WTC11 (cell line): ENCODE results near the gene MKI67. TPM values are rescaled to one million over a fixed set of nuclear protein-coding genes. Genes with fewer than 3 reads are reported as not detected.

Source experiments
- ATAC-seq: fragments of 200-7000 bp; cut with Tn5 transposase; 2 replicates; pipeline ENCODE4 v1.10.0; 2021; ENCODE audit warnings: mild to moderate bottlenecking, moderate library complexity
- CTCF ChIA-PET: fragments of 300-600 bp; sonication (Branson Sonifier 250); formaldehyde crosslinking; loops from one replicate; lab custom pipeline; 2021; ENCODE audit warnings: antibody characterized with exemption; lab: Charles Lee
- POLR2A ChIA-PET: fragments of 350-600 bp; sonication (Branson Sonifier 250); formaldehyde crosslinking; loops from one replicate; lab custom pipeline; 2021; ENCODE audit warnings: antibody characterized with exemption; lab: Charles Lee
- DNase-seq: peaks from one replicate; pipeline ENCODE4 v3.0.0; 2021; ENCODE audit warnings: low spot score
- H3K27ac Mint-ChIP-seq: 2 replicates; pipeline ENCODE4 v1.8.0; 2021; ENCODE audit warnings: mixed read lengths
- H3K27me3 Mint-ChIP-seq: 2 replicates; pipeline ENCODE4 v1.8.0; 2021; ENCODE audit warnings: low read depth, mild to moderate bottlenecking, moderate library complexity, mixed read lengths
- H3K36me3 Mint-ChIP-seq: 2 replicates; pipeline ENCODE4 v1.8.0; 2021; ENCODE audit warnings: mixed read lengths
- H3K4me1 Mint-ChIP-seq: 2 replicates; pipeline ENCODE4 v1.8.0; 2022; ENCODE audit warnings: mixed read lengths
- H3K4me3 Mint-ChIP-seq: 2 replicates; pipeline ENCODE4 v1.8.0; 2021; ENCODE audit warnings: mild to moderate bottlenecking, moderate library complexity, mixed read lengths
- H3K9me3 Mint-ChIP-seq: 2 replicates; pipeline ENCODE4 v1.8.0; 2021; ENCODE audit warnings: mixed read lengths
- CREB1 ChIP-seq: sonication (generic); formaldehyde crosslinking; IDR thresholded peaks from 2 replicates; pipeline ENCODE4 v1.8.0; 2023; ENCODE audit warnings: mild to moderate bottlenecking, missing genetic modification reagents
- E2F5 ChIP-seq: sonication (generic); formaldehyde crosslinking; IDR thresholded peaks from 2 replicates; pipeline ENCODE4 v1.8.1; 2022; ENCODE audit warnings: mild to moderate bottlenecking, moderate library complexity, missing genetic modification reagents
- EMX1 ChIP-seq: fragments of 250-450 bp; sonication (Bioruptor Pico); IDR thresholded peaks from 2 replicates; pipeline ENCODE4 v1.8.0; 2021; ENCODE audit warnings: mild to moderate bottlenecking
- NR1H2 ChIP-seq: sonication (generic); formaldehyde crosslinking; IDR thresholded peaks from 2 replicates; pipeline ENCODE4 v1.9.0; 2021; ENCODE audit warnings: mild to moderate bottlenecking, moderate library complexity, missing genetic modification reagents
- PRDM15 ChIP-seq: sonication (generic); formaldehyde crosslinking; IDR thresholded peaks from 2 replicates; pipeline ENCODE4 v1.8.0; 2022; ENCODE audit warnings: missing genetic modification reagents
- PRRX2 ChIP-seq: fragments of 250-450 bp; sonication (Bioruptor Pico); IDR thresholded peaks from 2 replicates; pipeline ENCODE4 v1.8.0; 2021; ENCODE audit warnings: mild to moderate bottlenecking
- SP1 ChIP-seq: sonication (generic); formaldehyde crosslinking; conservative IDR thresholded peaks from 2 replicates; pipeline ENCODE4 v1.8.1; 2022; ENCODE audit warnings: missing genetic modification reagents
- STAT6 ChIP-seq: sonication (generic); formaldehyde crosslinking; conservative IDR thresholded peaks from 2 replicates; pipeline ENCODE4 v1.8.1; 2023; ENCODE audit warnings: mild to moderate bottlenecking, low read depth, missing genetic modification reagents, moderate library complexity
- TEAD1 ChIP-seq: sonication (generic); formaldehyde crosslinking; IDR thresholded peaks from 2 replicates; pipeline ENCODE4 v1.8.0; 2022; ENCODE audit warnings: mild to moderate bottlenecking, missing genetic modification reagents
- TEAD4 ChIP-seq: sonication (generic); formaldehyde crosslinking; IDR thresholded peaks from 2 replicates; pipeline ENCODE4 v1.8.0; 2022; ENCODE audit warnings: mild to moderate bottlenecking, missing genetic modification reagents
- ZMAT4 ChIP-seq: fragments of 250-450 bp; sonication (Bioruptor Pico); IDR thresholded peaks from 2 replicates; pipeline ENCODE4 v1.9.0; 2021; ENCODE audit warnings: mild to moderate bottlenecking
- ZNF219 ChIP-seq: sonication (generic); formaldehyde crosslinking; IDR thresholded peaks from 2 replicates; pipeline ENCODE4 v1.8.0; 2023; ENCODE audit warnings: missing genetic modification reagents, mild to moderate bottlenecking, borderline replicate concordance
- ZNF263 ChIP-seq: sonication (generic); formaldehyde crosslinking; IDR thresholded peaks from 2 replicates; pipeline ENCODE4 v1.8.1; 2022; ENCODE audit warnings: low read depth, mild to moderate bottlenecking, moderate library complexity, missing genetic modification reagents
- total RNA-seq: library from RNA; stranded (reverse); gene quantifications from 3 replicates; pipeline ENCODE4 v1.2.3, GENCODE V29; 2021
- TF ChIP-seq, protein P1 (sequence below): sonication (generic); formaldehyde crosslinking; IDR thresholded peaks from 2 replicates; pipeline ENCODE4 v1.8.0; 2022; ENCODE audit warnings: mild to moderate bottlenecking, missing genetic modification reagents
- TF ChIP-seq, protein P2 (sequence below): sonication (generic); formaldehyde crosslinking; IDR thresholded peaks from 2 replicates; pipeline ENCODE4 v1.8.1; 2022; ENCODE audit warnings: mild to moderate bottlenecking, missing genetic modification reagents, moderate library complexity, borderline replicate concordance
- TF ChIP-seq, protein P3 (sequence below): sonication (generic); formaldehyde crosslinking; IDR thresholded peaks from 2 replicates; pipeline ENCODE4 v1.8.0; 2022; ENCODE audit warnings: mild to moderate bottlenecking, missing genetic modification reagents

The MKI67 gene
- total RNA-seq, 1 experiment from 2014 or later = 118 TPM

- Mint-ChIP-seq H3K9me3 (peaks cover 59% of the 10 kb centered on the region), H3K36me3 (peaks cover 40% of the 10 kb centered on the region), H3K27me3 (no peaks in the 10 kb centered on the region), H3K4me1 (peaks cover 4% of the 10 kb centered on the region), H3K4me3 (no peak overlapping the region), H3K27ac (no peak overlapping the region)
- ATAC-seq (no peak), DNase-seq (no peak)
- CTCF ChIA-PET = interaction anchor here (1.5 kb wide), 1 partner anchor 39 kb away, joined by 4 read pairs; no protein-coding TSS in a partner anchor
- TF ChIP-seq, protein P1, sequence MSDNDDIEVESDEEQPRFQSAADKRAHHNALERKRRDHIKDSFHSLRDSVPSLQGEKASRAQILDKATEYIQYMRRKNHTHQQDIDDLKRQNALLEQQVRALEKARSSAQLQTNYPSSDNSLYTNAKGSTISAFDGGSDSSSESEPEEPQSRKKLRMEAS (CRISPR knock-in tag) = no peak
- TF ChIP-seq, protein P2, sequence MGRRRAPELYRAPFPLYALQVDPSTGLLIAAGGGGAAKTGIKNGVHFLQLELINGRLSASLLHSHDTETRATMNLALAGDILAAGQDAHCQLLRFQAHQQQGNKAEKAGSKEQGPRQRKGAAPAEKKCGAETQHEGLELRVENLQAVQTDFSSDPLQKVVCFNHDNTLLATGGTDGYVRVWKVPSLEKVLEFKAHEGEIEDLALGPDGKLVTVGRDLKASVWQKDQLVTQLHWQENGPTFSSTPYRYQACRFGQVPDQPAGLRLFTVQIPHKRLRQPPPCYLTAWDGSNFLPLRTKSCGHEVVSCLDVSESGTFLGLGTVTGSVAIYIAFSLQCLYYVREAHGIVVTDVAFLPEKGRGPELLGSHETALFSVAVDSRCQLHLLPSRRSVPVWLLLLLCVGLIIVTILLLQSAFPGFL = no peak
- no peak for TF ChIP-seq CREB1
- TF ChIP-seq ZNF219 (CRISPR knock-in tag) = no peak
- TF ChIP-seq TEAD1 (CRISPR knock-in tag) = no peak
- no peak for TF ChIP-seq PRDM15 (CRISPR knock-in tag)
- TF ChIP-seq, protein P3, sequence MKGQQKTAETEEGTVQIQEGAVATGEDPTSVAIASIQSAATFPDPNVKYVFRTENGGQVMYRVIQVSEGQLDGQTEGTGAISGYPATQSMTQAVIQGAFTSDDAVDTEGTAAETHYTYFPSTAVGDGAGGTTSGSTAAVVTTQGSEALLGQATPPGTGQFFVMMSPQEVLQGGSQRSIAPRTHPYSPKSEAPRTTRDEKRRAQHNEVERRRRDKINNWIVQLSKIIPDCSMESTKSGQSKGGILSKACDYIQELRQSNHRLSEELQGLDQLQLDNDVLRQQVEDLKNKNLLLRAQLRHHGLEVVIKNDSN (CRISPR knock-in tag) = no peak
- POLR2A ChIA-PET = no interaction called here
Measured at GRCh38 chr10:128172756-128173155, 46.5 kb upstream of the MKI67 start.

GRCh38 chr10:128169811-128170379, 43.7 kb upstream of the MKI67 start:
- Mint-ChIP-seq H3K4me3 (no peak overlapping the region), H3K27me3 (no peaks in the 10 kb centered on the region), H3K27ac (no peak overlapping the region), H3K4me1 (peaks cover 12% of the 10 kb centered on the region), H3K36me3 (peaks cover 29% of the 10 kb centered on the region), H3K9me3 (peaks cover 40% of the 10 kb centered on the region)
- ATAC-seq = no peak
- TF ChIP-seq PRRX2 (CRISPR knock-in tag) (no peak), TEAD4 (CRISPR knock-in tag) (no peak), ZNF263 (no peak), NR1H2 (no peak), STAT6 (no peak), EMX1 (no peak), E2F5 (CRISPR knock-in tag) (no peak), ZMAT4 (CRISPR knock-in tag) (no peak), SP1 (CRISPR knock-in tag) (no peak)
- ChIA-PET CTCF (interaction anchor here (2.4 kb wide), 1 partner anchor 8 kb away, joined by 7 read pairs; no protein-coding TSS in a partner anchor), POLR2A (no interaction called here)
- no peak for DNase-seq
